GM23338 (cell line): Measurements from ENCODE around the gene HSPA1B.
"Not testable (repeated sequence)": the region's sequence is repeated elsewhere in the genome, so short reads cannot be mapped to it uniquely, and the experiment has no call there.

ENCODE experiments used
- CREB1 ChIP-seq: fragments of 250-450 bp; sonication (Bioruptor Pico); IDR thresholded peaks from 2 replicates; pipeline ENCODE4 v1.5.0; 2020; ENCODE audit warnings: low read depth, mild to moderate bottlenecking, moderate library complexity
- EZH2 ChIP-seq: fragments of 200-600 bp; sonication (generic); IDR thresholded peaks from one replicate; pipeline ENCODE4 v1.8.0; 2017; ENCODE audit warnings: antibody characterized with exemption, mild to moderate bottlenecking, low read depth; ENCODE audit not compliant: unreplicated experiment
- EZH2phosphoT487 ChIP-seq: fragments of 200-600 bp; sonication (generic); IDR thresholded peaks from one replicate; pipeline ENCODE4 v1.8.1; 2018; ENCODE audit warnings: antibody characterized with exemption; ENCODE audit not compliant: unreplicated experiment
- JUNB ChIP-seq: IDR thresholded peaks from one replicate; pipeline ENCODE4 v1.6.1; 2016; ENCODE audit warnings: antibody characterized with exemption; ENCODE audit not compliant: unreplicated experiment
- NANOG ChIP-seq: IDR thresholded peaks from 2 replicates; pipeline ENCODE4 v1.6.1; 2016; ENCODE audit warnings: antibody characterized with exemption, borderline replicate concordance
- POLR2AphosphoS5 ChIP-seq: IDR thresholded peaks from 2 replicates; pipeline ENCODE4 v1.6.1; 2016; ENCODE audit warnings: antibody characterized with exemption, low read depth
- REST ChIP-seq: IDR thresholded peaks from one replicate; pipeline ENCODE4 v1.6.1; 2018; ENCODE audit warnings: antibody characterized with exemption; ENCODE audit not compliant: unreplicated experiment
- STAT1 ChIP-seq: IDR thresholded peaks from one replicate; pipeline ENCODE4 v1.6.1; 2016; ENCODE audit warnings: antibody characterized with exemption; ENCODE audit not compliant: unreplicated experiment
- ZNF331 ChIP-seq: fragments of 250-450 bp; sonication (Bioruptor Pico); IDR thresholded peaks from 2 replicates; pipeline ENCODE4 v1.5.0; 2020; ENCODE audit warnings: low read depth, mild to moderate bottlenecking, moderate library complexity
- TF ChIP-seq, protein P1 (sequence below), 2 experiments: fragments of 200-600 bp in 1 of 2; sonication (generic) in 1 of 2; conservative IDR thresholded peaks; 2 replicates each; pipeline versions ENCODE4 v1.5.1 to v1.6.1; 2016 to 2017; ENCODE audit warnings: antibody characterized with exemption in 2 of 2, low read depth in 2 of 2, mild to moderate bottlenecking in 2 of 2, moderate library complexity in 1 of 2
- TF ChIP-seq, protein P2 (sequence below): IDR thresholded peaks from 2 replicates; pipeline ENCODE4 v1.6.1; 2016; ENCODE audit warnings: antibody characterized with exemption
- TF ChIP-seq, protein P3 (sequence below): fragments of 250-450 bp; sonication (Bioruptor Pico); IDR thresholded peaks from 2 replicates; pipeline ENCODE4 v1.5.0; 2020; ENCODE audit warnings: mild to moderate bottlenecking, moderate library complexity

DNA sequence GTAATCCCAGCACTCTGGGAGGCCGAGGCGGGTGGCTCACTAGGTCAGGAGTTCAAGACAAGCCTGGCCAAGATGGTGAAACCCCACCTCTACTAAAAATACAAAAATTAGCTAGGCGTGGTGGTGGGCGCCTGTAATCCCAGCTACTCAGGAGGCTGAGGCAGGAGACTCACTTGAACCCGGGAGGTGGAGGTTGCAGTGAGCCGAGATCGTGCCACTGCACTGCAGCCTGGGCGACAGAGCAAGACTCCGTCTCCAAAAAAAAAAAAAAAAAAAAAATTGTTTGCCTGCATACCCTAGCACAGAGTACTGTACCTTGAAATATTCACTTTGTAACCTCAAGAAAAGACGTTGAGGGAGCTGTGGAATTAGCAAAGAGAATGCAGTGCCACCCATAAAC, 7.1 kb upstream of the HSPA1B start:
- TF ChIP-seq, protein P1, sequence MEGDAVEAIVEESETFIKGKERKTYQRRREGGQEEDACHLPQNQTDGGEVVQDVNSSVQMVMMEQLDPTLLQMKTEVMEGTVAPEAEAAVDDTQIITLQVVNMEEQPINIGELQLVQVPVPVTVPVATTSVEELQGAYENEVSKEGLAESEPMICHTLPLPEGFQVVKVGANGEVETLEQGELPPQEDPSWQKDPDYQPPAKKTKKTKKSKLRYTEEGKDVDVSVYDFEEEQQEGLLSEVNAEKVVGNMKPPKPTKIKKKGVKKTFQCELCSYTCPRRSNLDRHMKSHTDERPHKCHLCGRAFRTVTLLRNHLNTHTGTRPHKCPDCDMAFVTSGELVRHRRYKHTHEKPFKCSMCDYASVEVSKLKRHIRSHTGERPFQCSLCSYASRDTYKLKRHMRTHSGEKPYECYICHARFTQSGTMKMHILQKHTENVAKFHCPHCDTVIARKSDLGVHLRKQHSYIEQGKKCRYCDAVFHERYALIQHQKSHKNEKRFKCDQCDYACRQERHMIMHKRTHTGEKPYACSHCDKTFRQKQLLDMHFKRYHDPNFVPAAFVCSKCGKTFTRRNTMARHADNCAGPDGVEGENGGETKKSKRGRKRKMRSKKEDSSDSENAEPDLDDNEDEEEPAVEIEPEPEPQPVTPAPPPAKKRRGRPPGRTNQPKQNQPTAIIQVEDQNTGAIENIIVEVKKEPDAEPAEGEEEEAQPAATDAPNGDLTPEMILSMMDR (conservative IDR thresholded peaks at IDR 0.05; ENCODE audit: low read depth in 2 of 2) = not testable (repeated sequence)
- TF ChIP-seq NANOG; POLR2AphosphoS5; EZH2; STAT1; REST; ZNF331 (CRISPR knock-in tag); CREB1 (CRISPR knock-in tag); JUNB; EZH2phosphoT487: not testable (repeated sequence)
- TF ChIP-seq, protein P2, sequence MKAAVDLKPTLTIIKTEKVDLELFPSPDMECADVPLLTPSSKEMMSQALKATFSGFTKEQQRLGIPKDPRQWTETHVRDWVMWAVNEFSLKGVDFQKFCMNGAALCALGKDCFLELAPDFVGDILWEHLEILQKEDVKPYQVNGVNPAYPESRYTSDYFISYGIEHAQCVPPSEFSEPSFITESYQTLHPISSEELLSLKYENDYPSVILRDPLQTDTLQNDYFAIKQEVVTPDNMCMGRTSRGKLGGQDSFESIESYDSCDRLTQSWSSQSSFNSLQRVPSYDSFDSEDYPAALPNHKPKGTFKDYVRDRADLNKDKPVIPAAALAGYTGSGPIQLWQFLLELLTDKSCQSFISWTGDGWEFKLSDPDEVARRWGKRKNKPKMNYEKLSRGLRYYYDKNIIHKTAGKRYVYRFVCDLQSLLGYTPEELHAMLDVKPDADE = not testable (repeated sequence)
- TF ChIP-seq, protein P3, sequence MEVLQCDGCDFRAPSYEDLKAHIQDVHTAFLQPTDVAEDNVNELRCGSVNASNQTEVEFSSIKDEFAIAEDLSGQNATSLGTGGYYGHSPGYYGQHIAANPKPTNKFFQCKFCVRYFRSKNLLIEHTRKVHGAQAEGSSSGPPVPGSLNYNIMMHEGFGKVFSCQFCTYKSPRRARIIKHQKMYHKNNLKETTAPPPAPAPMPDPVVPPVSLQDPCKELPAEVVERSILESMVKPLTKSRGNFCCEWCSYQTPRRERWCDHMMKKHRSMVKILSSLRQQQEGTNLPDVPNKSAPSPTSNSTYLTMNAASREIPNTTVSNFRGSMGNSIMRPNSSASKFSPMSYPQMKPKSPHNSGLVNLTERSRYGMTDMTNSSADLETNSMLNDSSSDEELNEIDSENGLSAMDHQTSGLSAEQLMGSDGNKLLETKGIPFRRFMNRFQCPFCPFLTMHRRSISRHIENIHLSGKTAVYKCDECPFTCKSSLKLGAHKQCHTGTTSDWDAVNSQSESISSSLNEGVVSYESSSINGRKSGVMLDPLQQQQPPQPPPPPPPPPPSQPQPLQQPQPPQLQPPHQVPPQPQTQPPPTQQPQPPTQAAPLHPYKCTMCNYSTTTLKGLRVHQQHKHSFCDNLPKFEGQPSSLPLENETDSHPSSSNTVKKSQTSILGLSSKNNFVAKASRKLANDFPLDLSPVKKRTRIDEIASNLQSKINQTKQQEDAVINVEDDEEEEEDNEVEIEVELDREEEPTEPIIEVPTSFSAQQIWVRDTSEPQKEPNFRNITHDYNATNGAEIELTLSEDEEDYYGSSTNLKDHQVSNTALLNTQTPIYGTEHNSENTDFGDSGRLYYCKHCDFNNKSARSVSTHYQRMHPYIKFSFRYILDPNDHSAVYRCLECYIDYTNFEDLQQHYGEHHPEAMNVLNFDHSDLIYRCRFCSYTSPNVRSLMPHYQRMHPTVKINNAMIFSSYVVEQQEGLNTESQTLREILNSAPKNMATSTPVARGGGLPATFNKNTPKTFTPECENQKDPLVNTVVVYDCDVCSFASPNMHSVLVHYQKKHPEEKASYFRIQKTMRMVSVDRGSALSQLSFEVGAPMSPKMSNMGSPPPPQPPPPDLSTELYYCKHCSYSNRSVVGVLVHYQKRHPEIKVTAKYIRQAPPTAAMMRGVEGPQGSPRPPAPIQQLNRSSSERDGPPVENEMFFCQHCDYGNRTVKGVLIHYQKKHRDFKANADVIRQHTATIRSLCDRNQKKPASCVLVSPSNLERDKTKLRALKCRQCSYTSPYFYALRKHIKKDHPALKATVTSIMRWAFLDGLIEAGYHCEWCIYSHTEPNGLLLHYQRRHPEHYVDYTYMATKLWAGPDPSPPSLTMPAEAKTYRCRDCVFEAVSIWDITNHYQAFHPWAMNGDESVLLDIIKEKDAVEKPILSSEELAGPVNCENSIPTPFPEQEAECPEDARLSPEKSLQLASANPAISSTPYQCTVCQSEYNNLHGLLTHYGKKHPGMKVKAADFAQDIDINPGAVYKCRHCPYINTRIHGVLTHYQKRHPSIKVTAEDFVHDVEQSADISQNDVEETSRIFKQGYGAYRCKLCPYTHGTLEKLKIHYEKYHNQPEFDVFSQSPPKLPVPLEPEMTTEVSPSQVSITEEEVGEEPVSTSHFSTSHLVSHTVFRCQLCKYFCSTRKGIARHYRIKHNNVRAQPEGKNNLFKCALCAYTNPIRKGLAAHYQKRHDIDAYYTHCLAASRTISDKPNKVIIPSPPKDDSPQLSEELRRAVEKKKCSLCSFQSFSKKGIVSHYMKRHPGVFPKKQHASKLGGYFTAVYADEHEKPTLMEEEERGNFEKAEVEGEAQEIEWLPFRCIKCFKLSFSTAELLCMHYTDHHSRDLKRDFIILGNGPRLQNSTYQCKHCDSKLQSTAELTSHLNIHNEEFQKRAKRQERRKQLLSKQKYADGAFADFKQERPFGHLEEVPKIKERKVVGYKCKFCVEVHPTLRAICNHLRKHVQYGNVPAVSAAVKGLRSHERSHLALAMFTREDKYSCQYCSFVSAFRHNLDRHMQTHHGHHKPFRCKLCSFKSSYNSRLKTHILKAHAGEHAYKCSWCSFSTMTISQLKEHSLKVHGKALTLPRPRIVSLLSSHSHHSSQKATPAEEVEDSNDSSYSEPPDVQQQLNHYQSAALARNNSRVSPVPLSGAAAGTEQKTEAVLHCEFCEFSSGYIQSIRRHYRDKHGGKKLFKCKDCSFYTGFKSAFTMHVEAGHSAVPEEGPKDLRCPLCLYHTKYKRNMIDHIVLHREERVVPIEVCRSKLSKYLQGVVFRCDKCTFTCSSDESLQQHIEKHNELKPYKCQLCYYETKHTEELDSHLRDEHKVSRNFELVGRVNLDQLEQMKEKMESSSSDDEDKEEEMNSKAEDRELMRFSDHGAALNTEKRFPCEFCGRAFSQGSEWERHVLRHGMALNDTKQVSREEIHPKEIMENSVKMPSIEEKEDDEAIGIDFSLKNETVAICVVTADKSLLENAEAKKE = not testable (repeated sequence)
